Fibroblast of lung (primary cell): Measurements from ENCODE around the gene SHKBP1.

Experiments
- EZH2 ChIP-seq: IDR thresholded peaks from 2 replicates; pipeline ENCODE4 v1.5.1; 2012; ENCODE audit warnings: low read length, control low read depth, mild to moderate bottlenecking; ENCODE audit errors: missing control alignments
- TF ChIP-seq, protein P1 (sequence below), 2 donors: IDR thresholded peaks in 1 of 2; conservative IDR thresholded peaks in 1 of 2; 1 replicate in 1 of 2; 2 replicates in 1 of 2; pipeline ENCODE4 v1.5.1; 2011 to 2012; ENCODE audit warnings: low read length in 2 of 2, control low read depth in 1 of 2, inconsistent platforms in 1 of 2, low read depth in 1 of 2, mild to moderate bottlenecking in 1 of 2

DNA sequence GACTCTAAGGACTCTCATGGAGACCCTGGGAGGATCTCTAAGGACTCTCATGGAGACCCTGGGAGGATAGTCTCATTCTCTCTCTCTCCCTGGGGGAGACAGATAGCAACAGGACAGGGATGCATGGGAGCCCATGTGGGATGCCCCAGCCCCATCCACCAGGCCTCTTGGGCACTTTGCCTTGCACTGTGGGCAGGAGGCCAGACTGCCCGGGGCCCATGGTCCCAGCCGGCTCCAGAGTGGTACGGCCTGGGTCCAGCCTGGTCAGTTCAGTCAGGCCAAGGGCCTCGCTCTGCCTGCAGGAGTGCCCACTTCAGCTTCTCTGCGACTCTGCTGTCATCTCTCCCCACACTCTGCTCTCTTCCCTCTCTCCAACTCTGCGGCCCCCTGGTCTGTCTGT lies 48.6 kb upstream of the SHKBP1 start:
- TF ChIP-seq, protein P1, sequence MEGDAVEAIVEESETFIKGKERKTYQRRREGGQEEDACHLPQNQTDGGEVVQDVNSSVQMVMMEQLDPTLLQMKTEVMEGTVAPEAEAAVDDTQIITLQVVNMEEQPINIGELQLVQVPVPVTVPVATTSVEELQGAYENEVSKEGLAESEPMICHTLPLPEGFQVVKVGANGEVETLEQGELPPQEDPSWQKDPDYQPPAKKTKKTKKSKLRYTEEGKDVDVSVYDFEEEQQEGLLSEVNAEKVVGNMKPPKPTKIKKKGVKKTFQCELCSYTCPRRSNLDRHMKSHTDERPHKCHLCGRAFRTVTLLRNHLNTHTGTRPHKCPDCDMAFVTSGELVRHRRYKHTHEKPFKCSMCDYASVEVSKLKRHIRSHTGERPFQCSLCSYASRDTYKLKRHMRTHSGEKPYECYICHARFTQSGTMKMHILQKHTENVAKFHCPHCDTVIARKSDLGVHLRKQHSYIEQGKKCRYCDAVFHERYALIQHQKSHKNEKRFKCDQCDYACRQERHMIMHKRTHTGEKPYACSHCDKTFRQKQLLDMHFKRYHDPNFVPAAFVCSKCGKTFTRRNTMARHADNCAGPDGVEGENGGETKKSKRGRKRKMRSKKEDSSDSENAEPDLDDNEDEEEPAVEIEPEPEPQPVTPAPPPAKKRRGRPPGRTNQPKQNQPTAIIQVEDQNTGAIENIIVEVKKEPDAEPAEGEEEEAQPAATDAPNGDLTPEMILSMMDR (conservative IDR thresholded peaks at IDR 0.05 in 1 of 2, IDR thresholded peaks at IDR 0.05 in 1 of 2; ENCODE audit: low read depth in 1 of 2, low read length in 2 of 2) = no peak
- TF ChIP-seq EZH2 = no peak
